PC-3 (cell line): ENCODE measurements around the gene ASXL1. TPM values are rescaled to one million over a fixed set of nuclear protein-coding genes. Genes with fewer than 3 reads are reported as not detected.

Source experiments
- ATAC-seq: fragments of 200-7000 bp; cut with Tn5 transposase; 2 replicates; pipeline ENCODE4 v1.9.1; 2020; ENCODE audit warnings: mild to moderate bottlenecking, moderate library complexity
- BruUV-seq: library from RNA; stranded (reverse); fragments of 400-500 nt; replicated peaks from 2 replicates; lab custom pipeline; 2021; lab: Mats Ljungman, UMichigan
- CTCF ChIA-PET: fragments of 300-600 bp; sonication (Branson Sonifier 250); formaldehyde crosslinking; loops from one replicate; lab custom pipeline; 2022; ENCODE audit warnings: antibody characterized with exemption; lab: Charles Lee
- POLR2A ChIA-PET: fragments of 300-600 bp; sonication (Branson Sonifier 250); formaldehyde crosslinking; loops from one replicate; lab custom pipeline; 2022; ENCODE audit warnings: antibody characterized with exemption; ENCODE audit not compliant: unreplicated experiment; lab: Charles Lee
- DNase-seq: peaks from one replicate; pipeline ENCODE4 v3.0.0-alpha.2; 2015
- H2AFZ ChIP-seq: fragments of 300-600 bp; sonication (generic); 2 replicates; pipeline ENCODE4 v1.6.0; 2016; ENCODE audit warnings: antibody characterized with exemption, low read length
- H3F3A ChIP-seq: fragments of 300-600 bp; sonication (generic); one replicate; pipeline ENCODE4 v1.6.0; 2017; ENCODE audit warnings: antibody characterized with exemption, low read length, control low read depth, mild to moderate bottlenecking; ENCODE audit not compliant: unreplicated experiment
- H3K27ac ChIP-seq: fragments of 300-600 bp; sonication (generic); 2 replicates; pipeline ENCODE4 v1.5.1; 2016; ENCODE audit warnings: mild to moderate bottlenecking, low read length
- H3K27me3 ChIP-seq: fragments of 300-600 bp; sonication (generic); 2 replicates; pipeline ENCODE4 v1.6.1; 2016; ENCODE audit warnings: low read length, mixed read lengths
- H3K36me3 ChIP-seq: fragments of 300-600 bp; sonication (generic); 2 replicates; pipeline ENCODE4 v1.6.1; 2016; ENCODE audit warnings: low read depth, mixed run types, low read length, mixed read lengths
- H3K4me1 ChIP-seq: fragments of 300-600 bp; sonication (generic); 2 replicates; pipeline ENCODE4 v1.5.1; 2016; ENCODE audit warnings: low read length; ENCODE audit not compliant: insufficient read depth
- H3K4me2 ChIP-seq: fragments of 300-600 bp; sonication (generic); 2 replicates; pipeline ENCODE4 v1.6.0; 2016; ENCODE audit warnings: low read length
- H3K4me3 ChIP-seq: fragments of 300-600 bp; sonication (generic); 2 replicates; pipeline ENCODE4 v1.5.1; 2016; ENCODE audit warnings: mild to moderate bottlenecking, low read length, mixed read lengths
- H3K79me2 ChIP-seq: fragments of 300-600 bp; sonication (generic); 2 replicates; pipeline ENCODE4 v1.6.1; 2017; ENCODE audit warnings: low read length, mixed read lengths
- H3K9ac ChIP-seq: fragments of 300-600 bp; sonication (generic); 2 replicates; pipeline ENCODE4 v1.6.0; 2016; ENCODE audit warnings: mild to moderate bottlenecking, low read length
- H3K9me2 ChIP-seq: fragments of 300-600 bp; sonication (generic); replicated peaks from 2 replicates; pipeline ENCODE4 v1.6.1; 2016; ENCODE audit warnings: mixed run types, low read length, mixed read lengths
- H3K9me3 ChIP-seq: fragments of 300-600 bp; sonication (generic); 2 replicates; pipeline ENCODE4 v1.6.1; 2016; ENCODE audit warnings: low read length, mixed read lengths
- H4K20me1 ChIP-seq: fragments of 300-600 bp; sonication (generic); 2 replicates; pipeline ENCODE4 v1.6.1; 2016; ENCODE audit warnings: low read length, mixed read lengths
- CTCF ChIP-seq: fragments of 300-600 bp; sonication (generic); conservative IDR thresholded peaks from 2 replicates; pipeline ENCODE4 v1.5.1; 2017; ENCODE audit warnings: antibody characterized with exemption, low read depth, mild to moderate bottlenecking, low read length
- EZH2 ChIP-seq: fragments of 300-600 bp; sonication (generic); IDR thresholded peaks from one replicate; pipeline ENCODE4 v1.6.1; 2017; ENCODE audit warnings: antibody characterized with exemption, mild to moderate bottlenecking, low read length; ENCODE audit not compliant: unreplicated experiment
- EZH2phosphoT487 ChIP-seq: fragments of 300-600 bp; sonication (generic); IDR thresholded peaks from 2 replicates; pipeline ENCODE4 v1.6.1; 2018; ENCODE audit warnings: mild to moderate bottlenecking, antibody characterized with exemption, low read length, borderline replicate concordance
- intact Hi-C: fragments of 100-400 bp; cut with micrococcal nuclease; formaldehyde crosslinking; loops from 2 replicates; pipeline ENCODE4 v1.9.0; 2023
- total RNA-seq: library from RNA; depleted of rRNA; stranded (reverse); fragments of >200 nt; gene quantifications from 2 replicates; pipeline ENCODE4 v1.2.3, GENCODE V29; 2014

Gene ASXL1
- total RNA-seq, 1 experiment from 2014 or later: 42.8 TPM

GRCh38 chr20:32474967-32475811 lies 117.1 kb downstream of the ASXL1 start:
- Histone ChIP-seq H3K4me2 (peak overlapping the region; percentile 86), H4K20me1 (no peaks in the 10 kb centered on the region), H3K9me2 (no peaks in the 10 kb centered on the region), H3K4me1 (peaks cover 22% of the 10 kb centered on the region), H2AFZ (peak overlapping the region; percentile 81), H3K27me3 (no peaks in the 10 kb centered on the region), H3K9ac (peak overlapping the region; percentile 74), H3K27ac (peak overlapping the region; percentile 83), H3K36me3 (no peaks in the 10 kb centered on the region), H3K9me3 (no peaks in the 10 kb centered on the region), H3K4me3 (peak overlapping the region; percentile 51), H3F3A (no peaks in the 10 kb centered on the region), H3K79me2 (peaks cover 27% of the 10 kb centered on the region)
- intact Hi-C loops: no loop called here
- CTCF ChIA-PET: interaction anchor here (0.6 to 1.3 kb wide), 3 partner anchors 22 to 232 kb away, joined by 3 to 6 read pairs (median 3); no protein-coding TSS in a partner anchor
- DNase-seq (peak; percentile 84), ATAC-seq (peak; percentile 92)
- POLR2A ChIA-PET: interaction anchor here (0.6 to 0.7 kb wide), 2 partner anchors 34 to 1638 kb away, joined by 3 read pairs; no protein-coding TSS in a partner anchor
- TF ChIP-seq CTCF (no peak), EZH2 (no peak), EZH2phosphoT487 (no peak)
- BruUV-seq: TSS peak; percentile 10

- intact Hi-C loops: no loop called here
- Histone ChIP-seq H3K9ac (no peak overlapping the region), H3K27ac (no peak overlapping the region), H3F3A (no peaks in the 10 kb centered on the region), H3K36me3 (no peaks in the 10 kb centered on the region), H3K4me1 (peaks cover 22% of the 10 kb centered on the region), H3K27me3 (no peaks in the 10 kb centered on the region), H4K20me1 (no peaks in the 10 kb centered on the region), H3K9me2 (no peaks in the 10 kb centered on the region), H3K9me3 (no peaks in the 10 kb centered on the region), H3K79me2 (peaks cover 37% of the 10 kb centered on the region), H2AFZ (no peak overlapping the region), H3K4me3 (no peak overlapping the region), H3K4me2 (no peak overlapping the region)
- POLR2A ChIA-PET: no interaction called here
- DNase-seq: no peak
- BruUV-seq: no TSS peak
- ATAC-seq: no peak
- CTCF ChIA-PET: no interaction called here
- TF ChIP-seq EZH2phosphoT487 (no peak), CTCF (no peak), EZH2 (no peak)
Measured at GRCh38 chr20:32476684-32477593, 118.8 kb downstream of the ASXL1 start.
